Pons (tissue), 1 donor: ENCODE measurements around the gene RAP1GDS1.

Experiments
- DNase-seq: peaks from one replicate; pipeline ENCODE4 v3.0.0-alpha.2; 2016; ENCODE audit warnings: low spot score

RAP1GDS1 gene, protein sequence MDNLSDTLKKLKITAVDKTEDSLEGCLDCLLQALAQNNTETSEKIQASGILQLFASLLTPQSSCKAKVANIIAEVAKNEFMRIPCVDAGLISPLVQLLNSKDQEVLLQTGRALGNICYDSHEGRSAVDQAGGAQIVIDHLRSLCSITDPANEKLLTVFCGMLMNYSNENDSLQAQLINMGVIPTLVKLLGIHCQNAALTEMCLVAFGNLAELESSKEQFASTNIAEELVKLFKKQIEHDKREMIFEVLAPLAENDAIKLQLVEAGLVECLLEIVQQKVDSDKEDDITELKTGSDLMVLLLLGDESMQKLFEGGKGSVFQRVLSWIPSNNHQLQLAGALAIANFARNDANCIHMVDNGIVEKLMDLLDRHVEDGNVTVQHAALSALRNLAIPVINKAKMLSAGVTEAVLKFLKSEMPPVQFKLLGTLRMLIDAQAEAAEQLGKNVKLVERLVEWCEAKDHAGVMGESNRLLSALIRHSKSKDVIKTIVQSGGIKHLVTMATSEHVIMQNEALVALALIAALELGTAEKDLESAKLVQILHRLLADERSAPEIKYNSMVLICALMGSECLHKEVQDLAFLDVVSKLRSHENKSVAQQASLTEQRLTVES

GRCh38 chr4:98260579-98261404 is at the start of gene RAP1GDS1:
TSS of gene RAP1GDS1 (plus strand) at chr4:98261384. CDS start at chr4:98261566, 182 bp downstream.
- peak; percentile 94 for DNase-seq

DNA sequence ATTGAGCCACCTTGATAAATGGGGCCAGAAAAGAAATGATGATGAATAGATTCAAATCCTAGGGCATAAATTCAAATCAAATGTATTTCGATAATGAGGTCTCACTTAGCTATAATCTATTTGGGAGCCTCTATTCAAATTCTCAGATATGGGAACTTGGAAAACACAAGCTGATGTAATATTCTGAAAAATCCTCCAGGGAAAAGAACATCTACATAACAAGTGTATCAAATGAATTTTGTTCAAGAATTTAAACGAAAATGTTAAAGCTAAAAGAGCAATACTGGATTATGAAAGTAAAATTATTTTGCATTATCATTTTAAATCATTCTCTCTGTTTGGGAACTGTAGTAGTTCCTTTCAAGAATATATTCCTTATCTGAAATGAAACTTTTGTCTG is 38.9 kb upstream of the RAP1GDS1 start:
- no peak for DNase-seq

- DNase-seq = no peak
Measured at GRCh38 chr4:98226396-98226795, 34.8 kb upstream of the RAP1GDS1 start.

GRCh38 chr4:98230961-98231360 is 30.2 kb upstream of the RAP1GDS1 start:
- no peak for DNase-seq

DNA sequence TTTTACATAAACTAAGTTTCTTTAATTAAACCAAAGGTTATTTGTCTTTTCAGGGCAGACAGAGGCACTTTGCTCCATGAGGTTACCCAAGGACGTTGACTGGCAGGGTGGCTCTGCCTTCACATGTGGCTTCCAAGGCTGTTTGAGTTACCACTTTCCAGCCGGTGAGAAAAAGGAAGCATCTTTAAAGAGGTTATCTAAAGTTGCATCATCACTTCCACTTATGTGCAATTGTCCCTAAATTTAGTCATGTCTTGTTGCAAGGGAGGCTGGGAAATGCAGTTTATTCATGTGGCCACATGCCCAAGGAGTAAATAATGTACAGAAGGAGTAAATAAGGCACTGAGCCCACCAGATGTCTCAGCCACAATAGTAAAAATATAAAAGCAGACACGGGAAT is 29.0 kb upstream of the RAP1GDS1 start:
- DNase-seq = no peak

- DNase-seq = no peak
Measured at GRCh38 chr4:98237204-98237603, 24.0 kb upstream of the RAP1GDS1 start.

DNA sequence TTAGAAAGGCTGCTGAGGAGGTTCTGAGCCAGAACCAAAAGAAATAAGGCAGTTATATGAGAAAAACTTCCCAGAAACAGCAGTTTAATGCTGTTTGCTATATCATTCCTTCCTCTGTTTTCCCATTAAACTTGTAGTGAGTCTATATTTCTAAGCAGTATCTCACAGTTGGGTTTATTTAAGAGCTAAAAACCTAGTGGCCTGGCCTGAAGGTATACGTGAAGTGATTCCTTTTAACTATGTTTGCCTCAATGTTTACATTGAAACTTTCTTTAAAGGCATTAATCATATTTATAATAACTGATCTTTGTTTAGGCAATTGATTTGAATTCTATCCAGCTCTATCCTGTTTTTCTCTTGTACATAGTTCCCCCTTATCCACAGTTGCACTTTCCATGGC is 19.1 kb upstream of the RAP1GDS1 start:
- DNase-seq = no peak

- DNase-seq = no peak
Measured at GRCh38 chr4:98242538-98242937, 18.6 kb upstream of the RAP1GDS1 start.

DNA sequence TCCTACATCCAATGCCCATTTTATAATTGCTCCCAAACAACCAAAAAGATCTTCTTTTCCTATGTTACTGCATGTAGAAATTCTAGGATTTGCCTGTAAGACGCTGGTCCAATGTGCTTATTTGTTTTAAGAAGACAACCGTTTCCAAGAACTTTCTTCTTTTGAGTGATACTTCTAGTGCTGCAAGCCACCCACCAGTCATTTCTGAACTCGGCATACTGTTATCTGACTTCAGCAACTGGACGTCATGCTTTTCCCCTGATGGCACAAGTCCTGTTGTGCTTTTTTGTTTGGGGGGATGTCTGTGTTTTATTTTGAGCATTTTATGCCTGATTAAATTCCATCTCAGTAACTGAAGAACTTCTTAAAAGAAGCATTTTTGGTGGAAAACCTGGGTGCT is 16.0 kb upstream of the RAP1GDS1 start:
- DNase-seq = no peak

GRCh38 chr4:98248934-98249333 is 12.2 kb upstream of the RAP1GDS1 start:
- DNase-seq = no peak

- DNase-seq = no peak
Measured at GRCh38 chr4:98249831-98250230, 11.4 kb upstream of the RAP1GDS1 start.

GRCh38 chr4:98253499-98253898 is 7.7 kb upstream of the RAP1GDS1 start:
- DNase-seq = no peak

- DNase-seq = peak; percentile 47
Measured at GRCh38 chr4:98260047-98260578, 1.1 kb upstream of the RAP1GDS1 start.

- peak; percentile 70 for DNase-seq
Measured at GRCh38 chr4:98261405-98262291, 464 bp downstream of the RAP1GDS1 start.

DNA sequence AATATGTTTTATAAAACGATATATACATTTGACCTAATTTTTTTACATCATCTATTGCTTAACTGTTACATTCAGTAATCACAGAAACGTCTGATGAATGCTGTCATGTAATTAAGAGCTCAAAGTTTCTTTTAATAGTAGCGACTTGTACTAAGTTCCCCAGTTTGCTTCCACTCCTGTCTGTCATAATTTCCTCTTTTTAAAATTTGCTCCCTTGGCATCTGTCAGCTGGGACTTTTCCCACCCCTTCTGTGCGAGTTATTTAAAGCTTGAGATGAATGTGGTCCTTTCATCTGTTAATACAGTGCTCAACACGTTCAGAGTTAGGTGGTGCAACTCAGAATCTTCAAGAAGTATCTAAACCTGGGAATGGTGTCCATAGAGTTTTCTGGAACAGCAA is 1.2 kb downstream of the RAP1GDS1 start:
- peak; percentile 80 for DNase-seq

GRCh38 chr4:98267498-98267897 is 6.3 kb downstream of the RAP1GDS1 start:
- DNase-seq = no peak

DNA sequence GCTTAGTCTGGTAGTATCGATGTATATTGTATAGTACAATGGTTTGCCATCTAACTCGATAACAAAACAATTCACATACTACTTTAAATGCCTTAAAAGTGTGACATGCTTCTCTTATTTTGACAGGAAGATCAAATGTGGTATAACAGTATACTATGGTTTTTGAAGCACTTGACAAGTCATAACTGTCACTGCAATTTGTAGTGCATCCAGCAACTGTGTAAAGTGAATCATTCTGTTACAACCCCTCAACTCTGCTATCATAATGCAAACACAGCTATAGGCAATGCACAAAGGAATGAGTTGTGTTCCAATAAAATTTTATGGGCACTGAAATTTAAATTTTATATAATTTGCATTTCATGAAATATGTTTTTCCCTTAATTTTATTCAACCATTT is 14.0 kb downstream of the RAP1GDS1 start:
- no peak for DNase-seq

DNA sequence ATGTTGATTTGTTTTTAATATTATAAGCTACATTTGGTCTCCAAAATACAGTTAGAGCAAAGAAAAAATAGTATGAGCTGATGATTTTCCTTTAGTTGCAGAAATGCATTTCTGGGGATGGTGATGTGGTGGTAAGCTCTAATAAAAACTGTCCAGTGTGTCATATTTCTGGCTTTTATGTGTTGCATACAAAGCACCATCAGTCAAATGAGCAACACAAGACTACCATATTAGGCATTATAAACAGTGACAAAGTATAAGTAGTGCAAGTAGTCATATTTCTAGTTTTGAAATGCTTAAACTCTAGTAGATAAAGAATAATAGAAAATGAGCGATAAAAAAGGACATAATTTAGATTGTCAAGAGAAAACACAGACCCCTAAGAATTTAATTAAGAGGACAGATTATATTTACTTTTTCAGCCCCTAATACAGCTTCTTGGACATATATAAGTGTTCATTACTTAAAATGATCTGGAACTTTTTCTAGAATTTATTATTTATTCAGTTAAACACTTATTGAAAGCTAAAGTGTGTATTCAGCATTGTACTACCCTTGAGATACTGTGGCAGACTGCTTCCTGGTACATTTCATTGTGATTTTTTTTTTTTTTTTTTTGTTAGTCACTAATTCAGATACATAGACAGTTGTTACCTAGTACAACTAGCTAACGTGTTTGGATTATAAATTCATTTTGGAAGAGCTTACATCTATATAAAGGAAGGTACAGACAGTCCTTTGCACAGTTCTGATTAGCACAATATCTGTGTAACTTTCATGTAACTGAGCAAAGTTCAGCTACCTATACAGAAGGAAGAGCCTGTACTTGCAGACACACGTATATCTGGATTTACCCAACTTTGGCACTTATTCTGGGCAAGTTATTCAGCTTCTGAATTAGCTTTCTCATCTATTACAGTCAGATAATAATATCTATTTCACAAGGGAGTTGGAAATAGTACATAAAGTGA is 22.3 kb downstream of the RAP1GDS1 start:
- DNase-seq = no peak

- no peak for DNase-seq
Measured at GRCh38 chr4:98284640-98285046, 23.5 kb downstream of the RAP1GDS1 start.

DNA sequence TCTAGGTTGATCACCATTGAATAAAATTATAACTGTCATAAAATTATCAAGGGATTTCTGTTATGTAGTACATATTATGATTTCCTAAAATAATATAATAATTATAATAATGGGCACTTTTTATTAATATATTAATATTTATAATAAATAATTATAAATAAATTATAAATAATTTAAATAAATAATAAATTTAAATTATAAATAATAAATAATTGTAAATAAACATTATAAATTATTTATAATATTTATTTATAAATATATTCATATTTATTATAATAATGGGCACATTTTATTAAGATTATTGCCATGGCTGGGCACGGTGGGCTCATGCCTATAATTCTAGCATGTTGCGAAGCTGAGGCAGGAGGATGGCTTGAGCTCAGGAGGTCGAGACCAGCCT is 24.5 kb downstream of the RAP1GDS1 start:
- DNase-seq = no peak
